ENCODE measurements around the gene CFAP74.
"Not testable (repeated sequence)": the region's sequence is repeated elsewhere in the genome, so short reads cannot be mapped to it uniquely, and the experiment has no call there.

The CFAP74 gene

DNA sequence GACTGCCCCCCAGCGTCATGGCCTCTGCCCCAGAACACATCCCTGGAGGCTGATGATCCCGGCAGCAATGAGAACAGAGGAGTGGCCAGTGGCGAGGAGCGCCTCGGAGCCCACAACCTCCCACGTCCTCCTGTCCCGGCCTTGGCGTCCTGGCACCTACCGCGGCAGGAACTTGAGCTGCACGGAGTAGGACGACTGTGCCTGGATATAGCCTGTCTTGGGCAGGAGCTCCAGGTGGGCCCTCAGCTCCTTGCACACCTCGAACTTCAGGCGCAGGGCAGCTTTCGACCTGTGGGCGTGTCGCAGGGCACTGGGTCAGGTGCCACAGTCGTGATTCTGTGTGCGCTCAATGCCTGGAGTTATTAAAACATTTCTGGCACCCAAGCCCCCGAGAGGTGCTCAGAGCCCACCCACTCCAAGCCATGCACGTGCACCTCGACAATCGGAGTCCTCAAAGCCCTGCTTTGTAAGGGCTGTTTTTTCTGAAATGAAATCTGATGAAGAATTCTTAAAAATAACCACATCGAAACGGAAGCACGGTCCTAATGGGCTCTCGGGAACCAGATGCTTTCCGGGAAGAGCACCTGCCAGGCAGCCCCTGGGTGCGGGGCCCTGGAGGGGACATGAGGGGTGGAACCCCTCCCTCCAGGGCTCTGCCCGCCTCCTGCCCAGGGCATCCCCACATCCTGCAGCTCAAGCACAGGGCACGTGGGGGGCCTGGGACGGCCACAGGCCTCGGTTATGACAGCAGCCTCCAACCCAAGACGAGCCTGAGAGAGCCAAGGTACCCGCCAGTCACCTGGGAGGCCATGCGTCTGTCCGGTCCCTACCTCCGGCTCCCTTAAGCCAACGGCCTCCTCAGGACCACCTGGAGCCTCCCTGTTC is 61.5 kb downstream of the CFAP74 start:
- CTCF ChIA-PET = interaction anchor here (0.9 kb wide), 1 partner anchor 105 kb away, joined by 3 read pairs; no protein-coding TSS in a partner anchor
- no peaks in the 10 kb centered on the region for H3K9me3 Mint-ChIP-seq
- H3K4me3 Mint-ChIP-seq = no peak overlapping the region
- H3K27ac Mint-ChIP-seq = no peak overlapping the region
- H3K27me3 Mint-ChIP-seq = peaks cover 4% of the 10 kb centered on the region
- no peaks in the 10 kb centered on the region for H3K4me1 Mint-ChIP-seq
- DNase-seq = no peak
- no peaks in the 10 kb centered on the region for H3K36me3 Mint-ChIP-seq

DNA sequence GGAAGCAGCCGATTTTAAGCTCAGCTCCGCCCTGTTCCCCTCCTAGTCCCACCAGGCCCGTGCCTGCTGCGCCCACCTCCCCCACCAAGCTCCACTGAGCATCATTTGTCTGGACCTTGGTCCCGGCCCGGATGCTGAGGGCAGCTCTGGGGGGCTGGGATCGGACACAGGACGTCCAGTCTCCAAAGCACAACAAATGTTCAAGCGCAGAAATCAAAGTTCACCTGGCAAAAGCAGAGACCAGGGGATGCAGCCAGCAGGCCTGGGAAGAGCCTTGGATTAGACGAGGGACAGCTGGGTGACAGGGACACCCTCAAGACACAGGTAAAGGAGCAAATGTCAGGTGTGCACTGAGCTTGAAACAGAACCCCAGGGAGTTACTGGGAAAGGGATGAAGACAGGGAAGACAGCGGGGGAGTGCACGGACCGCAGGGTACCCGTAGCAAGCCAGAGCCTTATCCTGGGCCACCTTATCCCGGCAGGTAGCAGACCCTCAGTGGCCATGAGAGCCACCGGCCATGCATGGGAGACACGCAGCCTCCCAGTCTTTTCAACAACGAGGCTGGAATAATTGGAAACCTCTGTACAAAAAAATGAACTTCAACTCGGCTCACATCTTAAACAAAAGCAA is 62.3 kb downstream of the CFAP74 start:
- H3K27me3 Mint-ChIP-seq = peaks cover 4% of the 10 kb centered on the region
- H3K9me3 Mint-ChIP-seq = no peaks in the 10 kb centered on the region
- no peaks in the 10 kb centered on the region for H3K36me3 Mint-ChIP-seq
- no peak overlapping the region for H3K27ac Mint-ChIP-seq
- no peak overlapping the region for H3K4me3 Mint-ChIP-seq
- CTCF ChIA-PET = interaction anchor here (0.9 to 1.2 kb wide), 2 partner anchors 104 to 105 kb away, joined by 3 read pairs; no protein-coding TSS in a partner anchor
- DNase-seq = no peak
- no peaks in the 10 kb centered on the region for H3K4me1 Mint-ChIP-seq

DNA sequence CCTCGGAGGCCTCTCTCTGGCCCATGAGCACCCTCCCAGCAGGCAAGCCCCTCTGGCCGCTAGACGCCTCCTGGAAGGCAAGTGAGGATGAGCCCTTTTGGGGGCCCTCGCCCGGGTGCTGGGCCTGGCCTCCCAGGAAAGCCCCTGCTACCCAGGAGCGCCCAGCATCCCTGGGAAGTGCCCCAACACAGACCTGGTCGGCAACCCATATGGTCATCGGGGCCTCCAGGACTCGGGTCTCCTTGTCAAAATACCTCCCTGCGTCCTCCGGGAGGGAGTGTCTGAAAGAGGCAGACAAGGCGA is 63.5 kb downstream of the CFAP74 start:
- no peaks in the 10 kb centered on the region for H3K4me1 Mint-ChIP-seq
- peaks cover 4% of the 10 kb centered on the region for H3K27me3 Mint-ChIP-seq
- H3K9me3 Mint-ChIP-seq = peaks cover 6% of the 10 kb centered on the region
- CTCF ChIA-PET = interaction anchor here (1.2 kb wide), 1 partner anchor 105 kb away, joined by 3 read pairs; no protein-coding TSS in a partner anchor
- no peak for DNase-seq
- no peaks in the 10 kb centered on the region for H3K36me3 Mint-ChIP-seq
- H3K4me3 Mint-ChIP-seq = no peak overlapping the region
- H3K27ac Mint-ChIP-seq = no peak overlapping the region

DNA sequence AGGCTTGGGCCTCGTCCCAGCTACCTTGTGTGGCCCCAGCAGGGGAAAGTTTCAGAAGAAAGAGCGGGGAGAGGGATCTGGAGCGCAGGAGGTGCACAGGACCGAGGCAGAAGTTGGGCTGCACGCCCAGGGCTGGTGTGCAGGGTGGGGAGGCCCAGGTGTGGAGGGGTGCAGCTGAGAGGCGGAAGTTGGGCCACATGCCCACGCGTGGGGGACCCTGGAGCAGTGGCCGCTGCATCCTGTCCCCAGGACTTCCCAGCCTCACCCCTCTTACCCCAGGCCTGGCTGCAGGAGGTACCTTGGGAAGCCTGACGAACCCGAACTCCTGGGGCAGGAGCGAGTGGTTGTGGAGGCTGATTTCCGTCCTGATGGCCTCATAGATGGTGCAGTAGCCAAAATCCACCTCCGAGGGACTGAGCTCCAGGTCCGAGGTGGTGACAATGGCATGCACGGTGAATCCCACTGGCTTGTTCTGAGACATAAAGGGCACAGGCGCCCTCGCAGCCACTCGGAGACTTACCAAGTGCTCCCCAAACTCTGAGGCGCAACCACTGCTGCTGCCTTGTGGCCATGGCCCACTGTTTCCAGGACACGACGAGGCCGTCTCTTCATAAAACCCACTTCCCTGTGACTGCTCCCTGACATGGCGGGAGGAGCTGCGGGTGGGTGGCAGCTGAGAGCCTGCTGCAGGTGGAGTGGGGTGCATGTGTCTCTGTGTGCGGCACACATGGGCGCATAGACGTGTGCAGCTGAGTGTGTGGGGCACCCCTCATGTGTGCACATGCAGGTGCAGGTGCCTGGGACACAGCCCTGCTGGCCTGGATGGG is 64.1 kb downstream of the CFAP74 start:
- Mint-ChIP-seq H3K4me3 (no peak overlapping the region), H3K9me3 (peaks cover 12% of the 10 kb centered on the region), H3K4me1 (no peaks in the 10 kb centered on the region), H3K27ac (no peak overlapping the region), H3K27me3 (peaks cover 4% of the 10 kb centered on the region), H3K36me3 (peaks cover under 1% of the 10 kb centered on the region)
- DNase-seq = no peak
- CTCF ChIA-PET = no interaction called here

DNA sequence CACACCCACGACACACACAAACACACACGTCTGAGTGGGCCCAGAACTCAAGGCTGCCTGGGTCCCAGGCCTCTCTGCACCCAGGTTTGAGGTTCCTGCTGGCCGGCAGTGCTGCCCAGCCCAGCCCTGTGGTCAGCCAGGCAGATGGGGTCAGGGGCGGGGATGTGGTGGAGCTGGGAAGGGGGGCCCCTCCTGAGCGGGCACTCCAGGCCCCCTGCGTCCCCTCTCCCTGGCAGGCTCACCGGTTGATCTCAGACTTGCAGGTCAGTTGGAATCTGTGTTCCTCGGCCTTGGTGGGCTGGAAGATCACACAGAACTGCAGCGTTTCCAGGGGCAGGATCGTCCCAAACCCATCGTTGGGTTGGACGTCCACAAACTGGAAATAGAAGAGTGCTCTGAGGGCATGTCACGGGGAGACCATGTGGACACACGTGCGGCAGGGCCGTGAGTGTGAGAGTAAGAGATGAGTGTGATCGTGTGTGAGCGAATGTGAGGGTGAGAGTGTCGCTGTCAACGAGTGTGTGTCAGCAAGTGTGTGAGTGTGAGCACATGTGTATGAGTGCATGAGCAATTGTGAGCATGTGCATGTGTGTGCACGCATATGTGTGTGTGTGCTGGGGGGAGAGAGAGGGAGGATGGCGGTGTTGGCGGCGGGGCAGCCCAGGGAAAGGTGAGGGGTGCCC is 64.8 kb downstream of the CFAP74 start:
- H3K27ac Mint-ChIP-seq = no peak overlapping the region
- no peak overlapping the region for H3K4me3 Mint-ChIP-seq
- CTCF ChIA-PET = no interaction called here
- H3K9me3 Mint-ChIP-seq = peaks cover 19% of the 10 kb centered on the region
- peaks cover 1% of the 10 kb centered on the region for H3K27me3 Mint-ChIP-seq
- no peak for DNase-seq
- no peaks in the 10 kb centered on the region for H3K4me1 Mint-ChIP-seq
- H3K36me3 Mint-ChIP-seq = peaks cover 5% of the 10 kb centered on the region

DNA sequence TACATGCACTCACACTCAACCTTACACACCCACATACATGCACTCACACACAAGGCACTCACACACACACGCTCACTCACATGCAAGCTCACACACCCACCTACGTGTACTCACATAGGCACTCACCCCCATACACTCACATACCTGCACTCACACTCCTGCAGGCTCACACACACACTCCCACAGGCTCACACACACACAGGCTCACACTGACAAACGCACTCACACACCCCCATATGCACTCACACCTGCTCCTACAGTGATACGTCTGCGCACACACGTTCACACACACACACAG is 65.4 kb downstream of the CFAP74 start:
- Mint-ChIP-seq H3K27me3 (no peaks in the 10 kb centered on the region), H3K4me1 (no peaks in the 10 kb centered on the region), H3K9me3 (peaks cover 23% of the 10 kb centered on the region), H3K27ac (no peak overlapping the region), H3K4me3 (no peak overlapping the region), H3K36me3 (peaks cover 5% of the 10 kb centered on the region)
- CTCF ChIA-PET = no interaction called here
- DNase-seq = no peak

DNA sequence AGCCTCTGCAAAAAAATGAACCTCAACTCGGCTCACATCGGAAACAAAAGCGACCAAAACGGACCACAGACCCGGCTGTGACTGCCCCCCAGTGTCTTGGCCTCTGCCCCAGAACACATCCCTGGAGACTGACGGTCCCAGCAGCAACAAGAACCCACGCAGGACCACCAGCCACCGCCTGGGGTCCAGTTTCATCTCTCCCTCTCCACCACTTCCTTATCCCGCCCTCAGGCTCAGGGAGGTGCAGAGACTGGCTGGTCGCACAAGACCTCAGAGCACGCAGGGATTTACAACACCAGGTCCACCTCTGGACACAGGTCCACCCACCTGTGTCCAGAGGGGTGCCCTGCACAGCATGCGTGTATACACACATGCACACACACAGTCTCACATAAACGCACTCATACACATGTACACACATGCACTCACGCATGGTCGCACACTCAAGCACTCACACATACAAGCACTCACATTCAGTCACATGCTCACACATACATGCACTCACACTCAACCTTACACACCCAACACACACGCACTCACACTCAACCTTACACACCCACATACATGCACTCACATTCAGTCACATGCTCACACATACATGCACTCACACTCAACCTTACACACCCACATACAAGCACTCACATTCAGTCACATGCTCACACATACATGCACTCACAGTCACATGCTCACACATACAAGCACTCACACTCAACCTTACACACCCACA is 65.9 kb downstream of the CFAP74 start:
- Mint-ChIP-seq H3K9me3 (peaks cover 23% of the 10 kb centered on the region), H3K36me3 (peaks cover 5% of the 10 kb centered on the region), H3K4me3 (no peak overlapping the region), H3K27ac (no peak overlapping the region), H3K4me1 (no peaks in the 10 kb centered on the region), H3K27me3 (no peaks in the 10 kb centered on the region)
- no peak for DNase-seq
- CTCF ChIA-PET = no interaction called here

DNA sequence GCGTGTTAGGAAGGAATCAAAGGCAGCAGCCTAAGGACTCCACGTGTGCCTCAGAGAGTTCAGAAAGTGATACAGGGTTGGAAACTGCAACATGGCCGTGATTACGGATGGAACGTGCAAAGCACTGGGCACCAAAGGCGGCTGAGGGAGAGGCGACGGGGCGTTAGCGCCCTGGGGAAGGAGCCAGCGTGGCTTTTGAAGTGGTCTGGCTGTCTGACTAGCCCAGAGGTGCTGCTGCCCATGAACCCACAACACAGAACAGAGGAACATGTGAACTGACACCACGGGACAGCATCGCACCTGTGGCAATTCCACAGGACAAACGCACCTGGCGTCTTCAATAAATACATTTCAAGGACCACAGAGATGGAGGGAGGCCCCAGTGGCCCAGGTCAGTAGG is 66.5 kb downstream of the CFAP74 start:
- peaks cover 23% of the 10 kb centered on the region for H3K9me3 Mint-ChIP-seq
- CTCF ChIA-PET = no interaction called here
- no peaks in the 10 kb centered on the region for H3K4me1 Mint-ChIP-seq
- DNase-seq = no peak
- H3K4me3 Mint-ChIP-seq = no peak overlapping the region
- no peak overlapping the region for H3K27ac Mint-ChIP-seq
- H3K27me3 Mint-ChIP-seq = no peaks in the 10 kb centered on the region
- H3K36me3 Mint-ChIP-seq = peaks cover 5% of the 10 kb centered on the region

DNA sequence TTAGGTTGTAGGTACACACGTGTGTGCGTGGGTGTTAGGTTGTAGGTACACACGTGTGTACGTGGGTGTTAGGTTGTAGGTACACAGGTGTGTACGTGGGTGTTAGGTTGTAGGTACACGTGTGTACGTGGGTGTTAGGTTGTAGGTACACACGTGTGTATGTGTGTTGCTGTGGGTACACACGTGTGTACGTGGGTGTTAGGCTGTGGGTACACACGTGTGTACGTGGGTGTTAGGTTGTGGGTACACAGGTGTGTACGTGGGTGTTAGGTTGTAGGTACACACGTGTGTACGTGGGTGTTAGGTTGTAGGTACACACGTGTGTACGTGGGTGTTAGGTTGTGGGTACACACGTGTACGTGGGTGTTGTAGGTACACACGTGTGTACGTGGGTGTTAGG is 68.7 kb downstream of the CFAP74 start:
- DNase-seq, H3K27ac Mint-ChIP-seq, H3K36me3 Mint-ChIP-seq, H3K27me3 Mint-ChIP-seq, CTCF ChIA-PET, H3K4me1 Mint-ChIP-seq, H3K4me3 Mint-ChIP-seq: not testable (repeated sequence)
- H3K9me3 Mint-ChIP-seq = peaks cover 23% of the 10 kb centered on the region

DNA sequence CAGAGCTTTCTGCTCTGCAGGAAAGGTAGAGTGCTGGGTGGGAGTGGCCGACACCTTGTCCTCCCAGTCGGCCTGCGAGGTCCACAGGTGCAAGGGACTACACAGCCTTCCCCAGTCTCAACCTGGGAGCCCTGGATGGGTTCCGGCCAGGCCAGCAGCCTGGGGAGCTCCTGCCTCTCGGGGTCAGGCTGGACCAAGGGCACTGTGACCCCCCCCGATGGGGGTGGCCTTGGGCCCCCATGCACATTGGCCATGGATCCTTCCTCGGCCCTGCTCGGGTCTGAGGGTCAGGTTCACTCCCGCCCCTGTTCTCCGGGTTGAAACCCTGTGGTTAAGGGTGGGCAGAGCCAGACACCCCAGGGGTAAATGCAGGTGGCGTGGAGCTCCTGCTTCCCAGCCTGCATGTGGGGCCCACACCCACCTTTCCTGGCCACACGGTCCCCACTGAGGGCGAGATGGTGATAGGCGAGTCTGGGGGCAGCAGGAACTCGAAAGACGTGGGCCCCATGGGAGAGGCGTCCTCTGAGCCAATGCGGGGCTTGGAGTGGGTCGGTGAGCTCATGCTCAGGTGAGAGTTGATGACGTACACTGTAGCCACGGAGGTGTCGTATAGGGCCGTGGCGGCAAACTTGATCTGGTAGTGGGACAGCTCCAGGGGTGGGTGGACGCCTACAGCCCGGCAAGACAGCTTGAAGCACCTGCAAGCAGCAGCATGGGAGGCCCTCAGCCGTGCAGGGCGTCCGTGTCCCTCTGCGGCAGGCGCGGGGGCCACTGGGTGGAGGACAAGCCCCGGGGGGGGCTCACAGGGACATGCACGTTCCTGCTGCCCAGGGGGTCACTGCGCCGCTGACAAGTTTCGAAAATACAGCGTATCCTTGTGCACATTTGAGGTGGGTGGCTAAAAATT is 73.7 kb downstream of the CFAP74 start:
- peaks cover 5% of the 10 kb centered on the region for H3K36me3 Mint-ChIP-seq
- H3K27me3 Mint-ChIP-seq = no peaks in the 10 kb centered on the region
- no peaks in the 10 kb centered on the region for H3K4me1 Mint-ChIP-seq
- H3K9me3 Mint-ChIP-seq = peaks cover 16% of the 10 kb centered on the region
- CTCF ChIA-PET = interaction anchor here (1.0 kb wide), 1 partner anchor 117 kb away, joined by 3 read pairs; no protein-coding TSS in a partner anchor
- no peak overlapping the region for H3K4me3 Mint-ChIP-seq
- no peak for DNase-seq
- no peak overlapping the region for H3K27ac Mint-ChIP-seq

DNA sequence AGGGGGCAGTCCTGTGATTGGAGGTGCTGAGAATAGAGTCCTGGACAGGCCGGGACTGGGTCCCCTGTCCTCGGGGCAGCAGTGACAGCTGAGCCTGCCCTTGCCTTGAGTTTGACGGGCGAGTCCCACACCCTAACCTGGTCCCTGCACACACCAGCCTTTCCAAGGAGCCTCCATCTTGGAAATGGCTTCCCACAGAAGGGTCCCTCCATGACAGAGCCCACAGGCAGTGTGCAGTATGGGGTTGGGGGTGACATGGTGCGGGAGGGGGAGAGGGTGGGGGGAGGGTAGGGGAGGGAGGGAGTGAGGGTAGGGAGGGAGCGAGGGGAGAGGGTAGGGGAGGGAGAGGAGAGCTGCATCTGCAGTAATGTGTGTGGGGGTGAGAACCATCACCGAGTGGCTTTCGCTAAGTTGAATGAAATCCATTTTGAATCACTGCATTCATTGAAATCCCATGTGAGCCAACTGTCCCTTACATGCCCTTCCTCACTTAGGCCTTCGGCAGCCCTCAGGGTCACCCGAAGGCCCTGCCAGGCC is 74.4 kb downstream of the CFAP74 start:
- Mint-ChIP-seq H3K27me3 (no peaks in the 10 kb centered on the region), H3K9me3 (peaks cover 8% of the 10 kb centered on the region), H3K4me1 (no peaks in the 10 kb centered on the region), H3K4me3 (no peak overlapping the region), H3K36me3 (peaks cover 2% of the 10 kb centered on the region), H3K27ac (no peak overlapping the region)
- no peak for DNase-seq
- CTCF ChIA-PET = interaction anchor here (1.0 kb wide), 1 partner anchor 117 kb away, joined by 3 read pairs; no protein-coding TSS in a partner anchor

DNA sequence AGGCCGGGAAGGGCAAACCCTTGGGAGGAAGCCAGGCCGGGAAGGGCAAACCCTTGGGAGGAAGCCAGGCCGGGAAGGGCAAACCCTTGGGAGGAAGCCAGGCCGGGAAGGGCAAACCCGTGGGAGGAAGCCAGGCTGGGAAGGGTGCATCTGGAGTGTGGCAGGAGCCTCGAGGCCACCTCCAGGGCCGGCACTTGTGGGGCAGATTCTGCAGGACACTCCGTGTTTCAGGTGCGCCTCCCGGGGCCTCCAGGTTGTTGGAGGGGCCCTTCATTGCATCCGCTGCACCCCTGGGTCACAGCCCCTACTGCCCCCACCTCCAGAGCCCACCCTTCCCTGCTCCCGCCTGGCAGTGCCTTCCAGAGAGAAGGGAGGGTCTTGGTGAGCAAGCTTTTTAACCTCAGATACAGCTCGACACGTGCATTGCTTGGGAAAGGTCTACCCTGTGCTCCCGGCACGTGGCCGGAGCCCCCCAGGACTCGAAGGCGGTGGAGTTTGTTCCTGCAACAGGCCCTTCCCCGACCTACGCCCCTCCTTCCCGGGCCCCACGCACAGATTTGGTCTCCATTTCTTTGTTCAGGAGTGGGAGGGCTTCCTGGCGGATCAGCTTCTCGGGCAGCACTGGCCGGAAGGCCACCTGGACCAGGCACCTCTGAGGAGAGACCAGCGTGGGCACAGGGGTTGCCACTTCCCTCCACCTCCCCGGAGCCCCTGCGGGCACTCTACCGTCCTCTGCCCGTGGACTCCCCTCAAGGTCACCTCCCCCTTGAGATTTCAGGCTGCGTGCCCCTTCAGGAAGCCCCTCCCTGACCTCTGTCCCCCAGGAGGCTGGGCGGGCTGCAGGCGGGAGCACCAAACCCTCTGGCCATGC is 75.1 kb downstream of the CFAP74 start:
- H3K27ac Mint-ChIP-seq = no peak overlapping the region
- no peaks in the 10 kb centered on the region for H3K27me3 Mint-ChIP-seq
- no peaks in the 10 kb centered on the region for H3K36me3 Mint-ChIP-seq
- no peak for DNase-seq
- no peak overlapping the region for H3K4me3 Mint-ChIP-seq
- peaks cover 1% of the 10 kb centered on the region for H3K9me3 Mint-ChIP-seq
- no peaks in the 10 kb centered on the region for H3K4me1 Mint-ChIP-seq
- CTCF ChIA-PET = interaction anchor here (1.6 kb wide), 1 partner anchor 116 kb away, joined by 4 read pairs; no protein-coding TSS in a partner anchor

Measured in activated naive CD4-positive, alpha-beta T cell treated with anti-CD3 and anti-CD28 coated beads, Interleukin-2, amount 10 ng/mL, durations not matched to agents 7 days and 5 days (primary cell).